Stimulated activated naive CD4-positive, alpha-beta T cell (primary cell): Measurements from ENCODE around the gene GAK.

ENCODE experiments used
- DNase-seq, 6 experiments: peaks; one replicate each; lab custom pipeline; 2025; lab: John Stamatoyannopoulos, UW

Gene GAK

DNA sequence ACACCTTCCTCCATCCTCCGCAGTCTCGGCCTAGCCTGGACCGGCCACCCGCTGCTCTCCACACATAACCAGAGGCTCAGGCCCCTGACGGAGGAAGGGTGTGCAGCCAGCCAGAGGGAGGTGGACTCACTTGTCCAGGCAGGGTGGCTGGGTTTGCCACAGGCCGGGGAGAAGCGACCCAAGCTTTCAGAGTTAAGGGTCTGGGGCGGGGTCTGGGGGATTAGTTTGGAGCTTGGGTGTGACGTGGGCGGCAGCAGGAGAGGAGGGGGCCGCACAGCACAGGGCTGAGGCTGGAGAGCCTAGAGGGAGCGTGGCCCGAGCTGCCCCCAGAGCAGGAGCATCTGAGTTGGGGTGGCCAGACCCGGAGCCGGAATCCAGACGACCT is 83.8 kb downstream of the GAK start:
- no peak for DNase-seq

DNA sequence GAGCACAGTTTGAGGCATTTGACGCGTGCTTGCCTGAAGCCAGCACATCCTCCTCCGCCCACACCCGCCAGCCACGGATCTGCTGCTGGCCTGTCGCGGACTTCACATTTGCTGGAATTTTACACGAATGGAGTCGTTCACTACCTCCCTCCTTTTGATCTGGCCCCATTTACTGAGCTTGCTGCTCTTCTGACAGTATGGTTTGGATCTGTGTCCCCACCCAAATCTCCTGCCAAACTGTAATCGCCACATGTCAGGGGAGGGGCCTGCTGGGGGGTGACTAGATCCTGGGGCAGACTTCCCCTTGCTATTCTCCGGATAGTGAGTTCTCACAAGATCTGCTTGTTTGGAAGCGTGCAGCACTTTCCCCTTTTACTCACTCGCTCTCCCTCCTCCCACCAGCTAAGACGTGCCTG is 86.3 kb downstream of the GAK start:
- DNase-seq = no peak

GRCh38 chr4:845233-845835 is 86.8 kb downstream of the GAK start:
- DNase-seq = no peak

- DNase-seq = no peak
Observed at GRCh38 chr4:844752-845232, 87.3 kb downstream of the GAK start.

- DNase-seq = no peak
Observed at GRCh38 chr4:839675-840443, 92.3 kb downstream of the GAK start.

DNA sequence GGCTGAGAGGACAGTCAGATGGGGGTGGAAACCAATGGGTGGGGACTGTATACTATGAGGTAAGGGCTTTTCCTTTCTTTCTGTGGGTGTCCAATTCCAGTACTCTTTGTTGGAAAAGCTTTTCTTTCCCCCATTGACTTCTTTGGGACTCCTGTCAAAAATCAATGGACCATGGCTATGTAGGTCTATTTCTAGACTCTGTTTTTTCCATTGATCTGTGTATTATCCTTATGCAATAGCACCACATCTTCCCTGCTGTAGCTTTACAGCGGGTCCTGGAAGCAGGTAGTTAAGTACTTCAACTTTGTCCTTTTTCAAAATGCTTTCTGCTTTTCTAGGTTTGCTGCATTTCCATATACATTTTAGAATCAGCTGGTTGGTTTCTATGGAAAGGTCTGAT is 94.3 kb downstream of the GAK start:
- DNase-seq = no peak

- no peak for DNase-seq
Observed at GRCh38 chr4:836750-837301, 95.3 kb downstream of the GAK start.

- no peak for DNase-seq
Observed at GRCh38 chr4:836003-836511, 96.1 kb downstream of the GAK start.

- no peak for DNase-seq
Observed at GRCh38 chr4:835148-836002, 96.7 kb downstream of the GAK start.

DNA sequence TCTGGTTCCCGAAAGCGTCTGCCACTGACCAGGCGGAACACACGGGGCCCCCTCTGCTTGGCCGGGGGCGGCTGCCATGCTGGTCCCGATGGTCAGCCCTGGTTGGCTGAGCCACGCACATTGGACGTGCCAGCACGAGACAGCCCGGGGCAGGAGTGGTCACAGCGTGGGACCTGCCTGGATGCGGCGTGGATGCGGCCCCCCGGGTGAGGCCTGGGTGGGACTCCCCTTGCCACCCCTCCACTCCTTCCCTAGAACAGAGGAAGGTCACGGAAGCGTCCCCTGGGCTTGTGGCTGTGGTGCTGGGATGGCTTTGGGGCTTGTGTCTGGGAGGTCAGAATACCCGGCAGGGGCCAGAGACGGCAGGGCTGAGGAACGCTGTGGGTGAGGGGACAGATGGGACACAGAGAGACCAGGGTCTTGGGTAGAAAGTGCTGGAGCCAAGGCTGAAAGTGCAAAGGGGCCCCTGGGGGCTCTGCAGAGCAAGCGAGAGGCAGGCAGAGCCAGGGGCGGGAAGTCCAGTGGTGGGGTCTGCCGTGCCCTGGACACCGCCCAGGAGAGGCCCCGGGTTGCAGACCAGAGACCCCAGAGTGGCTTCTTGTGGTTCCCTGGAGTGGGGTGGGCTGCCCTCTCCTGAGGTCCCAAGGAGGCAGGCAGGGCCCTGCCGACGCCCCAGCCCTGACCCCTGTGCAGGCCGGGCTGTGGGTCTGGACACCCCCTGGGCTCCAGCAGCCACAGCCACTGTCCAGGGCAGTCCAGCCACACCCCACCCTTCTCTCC is 97.6 kb downstream of the GAK start:
- no peak for DNase-seq

GRCh38 chr4:833731-834367 is 98.3 kb downstream of the GAK start:
- no peak for DNase-seq

- no peak for DNase-seq
Observed at GRCh38 chr4:833156-833555, 99.0 kb downstream of the GAK start.

DNA sequence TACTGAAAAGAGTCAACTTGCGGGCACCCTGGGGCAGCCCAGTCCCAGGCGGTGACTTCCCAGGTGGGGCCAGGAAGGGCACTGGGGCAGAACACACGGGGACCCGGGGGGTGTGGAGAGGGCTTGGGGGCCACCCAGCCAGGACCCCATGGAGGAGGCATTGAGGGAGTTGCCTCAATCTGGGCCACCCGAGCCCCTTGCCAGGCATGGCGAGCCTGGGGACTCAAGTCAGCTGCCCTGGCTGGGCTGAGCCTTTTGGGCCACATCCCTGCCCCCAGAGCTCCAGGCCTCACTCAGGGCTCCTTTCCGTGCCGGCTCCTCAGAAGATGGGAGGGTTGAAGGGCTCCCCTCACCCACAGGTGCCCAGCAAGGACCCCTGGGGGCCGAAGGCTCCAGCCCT is 99.6 kb downstream of the GAK start:
- DNase-seq = no peak

- no peak for DNase-seq
Observed at GRCh38 chr4:832108-832507, 100.0 kb downstream of the GAK start.

DNA sequence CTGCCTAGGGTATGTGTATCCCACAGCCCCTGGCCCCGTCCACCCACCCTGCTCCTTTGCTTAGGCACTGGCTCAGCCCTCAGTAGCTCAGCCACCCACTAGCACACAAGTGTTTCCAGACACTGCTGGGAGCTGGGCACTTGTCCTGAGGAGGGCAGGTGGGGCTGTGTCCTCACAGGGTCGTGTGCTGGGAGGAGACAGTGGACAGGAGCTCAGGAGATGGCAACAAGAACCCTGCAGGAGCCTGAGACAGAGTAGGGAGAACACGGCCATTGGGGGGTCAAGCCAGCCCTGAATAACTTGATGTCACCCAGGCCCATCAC is 100.7 kb downstream of the GAK start:
- no peak for DNase-seq

GRCh38 chr4:830601-831482 is 101.3 kb downstream of the GAK start:
- no peak for DNase-seq

DNA sequence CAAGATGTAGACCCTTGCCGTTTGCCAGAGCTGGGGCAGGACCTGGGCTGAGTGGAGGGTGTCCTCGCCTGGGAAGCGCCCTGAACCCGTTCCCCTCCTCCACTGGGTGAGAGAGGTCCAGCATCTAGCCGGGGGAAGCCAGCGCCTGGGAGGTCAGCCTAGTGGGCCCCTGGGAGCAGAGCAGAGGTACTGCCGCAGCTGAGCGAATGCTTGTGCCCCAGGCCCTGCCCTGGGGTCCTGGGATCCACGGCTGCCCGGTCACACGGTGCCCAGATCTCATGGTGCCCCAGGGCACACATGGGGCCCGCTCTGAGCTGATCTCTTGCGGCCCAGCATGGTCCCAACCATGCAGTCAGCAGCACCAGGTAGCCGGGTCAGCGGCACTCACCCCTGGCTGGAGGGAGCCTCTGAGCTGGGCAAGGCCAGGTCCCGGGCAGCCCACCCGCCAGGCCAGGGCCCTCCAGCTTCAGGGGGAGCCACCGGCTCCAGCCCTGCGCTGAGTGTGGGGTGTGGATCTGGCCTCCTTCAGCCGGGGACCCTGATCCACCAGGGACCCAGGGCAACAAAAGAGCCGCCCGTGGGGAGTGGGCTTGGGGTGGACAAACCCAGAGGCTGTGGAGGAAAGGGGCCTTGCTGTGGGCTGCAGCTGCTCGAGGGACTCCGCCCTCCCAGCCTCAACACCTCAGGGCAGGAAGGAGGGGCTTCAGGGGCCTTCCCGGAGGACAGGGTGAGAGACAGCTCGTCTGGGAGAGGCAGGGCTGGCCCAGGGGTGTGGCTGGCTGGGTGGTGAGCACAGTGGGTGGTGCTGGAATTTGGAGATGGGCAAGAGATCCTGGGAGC is 102.1 kb downstream of the GAK start:
- DNase-seq = no peak

DNA sequence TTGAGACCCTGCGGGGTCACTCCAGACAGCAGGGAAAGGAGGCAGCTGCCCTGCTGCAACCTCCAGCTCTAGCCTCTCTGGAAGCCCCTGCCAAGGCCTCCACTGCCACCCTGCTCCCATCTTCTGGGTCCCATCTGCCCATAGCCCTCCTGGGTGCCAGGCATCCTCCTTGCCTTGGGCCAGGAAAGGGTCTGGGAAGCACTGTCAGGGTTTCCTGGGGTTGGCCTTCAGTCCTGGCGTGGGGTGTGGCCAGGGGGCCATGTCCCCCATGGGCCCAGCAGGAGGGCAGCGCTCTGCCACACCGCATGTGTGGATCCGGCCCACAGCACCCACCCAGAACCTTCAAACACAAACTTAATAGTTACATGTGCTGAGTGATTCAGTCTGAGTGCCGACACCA is 102.8 kb downstream of the GAK start:
- DNase-seq = no peak

- no peak for DNase-seq
Observed at GRCh38 chr4:828641-829271, 103.4 kb downstream of the GAK start.
